ENCODE data around the gene CLDND1.
"Not testable (repeated sequence)": the region's sequence is repeated elsewhere in the genome, so short reads cannot be mapped to it uniquely, and the experiment has no call there.

The CLDND1 gene

GRCh38 chr3:98522544-98523281, at the start of gene CLDND1:
TSS of gene CLDND1 (minus strand) at chr3:98522902. CDS start at chr3:98521424, 1,478 bp downstream.
- peak; percentile 81 to 90 for DNase-seq

GRCh38 chr3:98568402-98568801, 45.7 kb upstream of the CLDND1 start:
- no peak for DNase-seq

GRCh38 chr3:98567666-98568270, 45.1 kb upstream of the CLDND1 start:
- no peak for DNase-seq

GRCh38 chr3:98565843-98566242, 43.1 kb upstream of the CLDND1 start:
- DNase-seq: no peak

GRCh38 chr3:98565237-98565643, 42.5 kb upstream of the CLDND1 start:
- no peak for DNase-seq

- DNase-seq: no peak
Measured at GRCh38 chr3:98564282-98565005, 41.7 kb upstream of the CLDND1 start.

- DNase-seq: peak in 1 of 2 donors; percentile 49
Measured at GRCh38 chr3:98563661-98564281, 41.1 kb upstream of the CLDND1 start.

- no peak for DNase-seq
Measured at GRCh38 chr3:98561727-98562521, 39.2 kb upstream of the CLDND1 start.

- DNase-seq: no peak
Measured at GRCh38 chr3:98560911-98561310, 38.2 kb upstream of the CLDND1 start.

GRCh38 chr3:98559769-98560168, 37.1 kb upstream of the CLDND1 start:
- not testable (repeated sequence) for DNase-seq

GRCh38 chr3:98558100-98558827, 35.6 kb upstream of the CLDND1 start:
- no peak for DNase-seq

GRCh38 chr3:98557324-98558010, 34.8 kb upstream of the CLDND1 start:
- DNase-seq: no peak

- DNase-seq: peak in 1 of 2 donors; percentile 94
Measured at GRCh38 chr3:98556164-98557130, 33.7 kb upstream of the CLDND1 start.

GRCh38 chr3:98555025-98555379, 32.3 kb upstream of the CLDND1 start:
- DNase-seq: no peak

- DNase-seq: no peak
Measured at GRCh38 chr3:98554580-98554979, 31.9 kb upstream of the CLDND1 start.

GRCh38 chr3:98553753-98554152, 31.1 kb upstream of the CLDND1 start:
- DNase-seq: peak in 1 of 2 donors; percentile 51

- DNase-seq: no peak
Measured at GRCh38 chr3:98553021-98553563, 30.4 kb upstream of the CLDND1 start.

GRCh38 chr3:98552232-98553020, 29.7 kb upstream of the CLDND1 start:
- DNase-seq: no peak

GRCh38 chr3:98551754-98552153, 29.1 kb upstream of the CLDND1 start:
- DNase-seq: no peak

Measured in bone marrow (tissue), 2 donors.